ENCODE results near the gene ARHGAP23. TPM values are rescaled to one million over a fixed set of nuclear protein-coding genes. Genes with fewer than 3 reads are reported as not detected.

The ARHGAP23 gene
- total RNA-seq, 2 donors from 2014 or later = 5.2 to 10.9 TPM

DNA sequence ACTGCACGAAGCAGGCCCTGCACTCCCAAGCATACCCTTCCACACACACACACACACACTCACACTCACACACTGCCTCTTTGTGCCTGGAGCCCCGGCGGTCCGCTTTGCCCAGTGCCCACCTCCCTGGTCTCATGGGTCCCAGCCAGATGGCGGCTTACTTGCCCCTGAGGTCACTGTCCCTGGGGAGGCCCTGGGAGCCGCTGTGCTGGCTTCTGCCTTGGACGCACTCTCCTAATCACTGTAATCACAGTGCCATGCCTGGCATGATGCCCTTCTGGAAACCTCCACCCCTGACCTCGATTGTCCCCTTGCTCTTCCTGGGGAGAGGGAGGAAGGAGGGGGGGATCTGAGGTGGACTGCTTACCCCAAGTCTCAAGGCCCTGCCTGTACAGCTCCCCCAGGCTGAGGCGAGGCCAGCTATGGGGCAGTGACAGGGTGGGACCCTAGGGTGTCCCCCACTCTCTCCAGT lies 36.0 kb downstream of the ARHGAP23 start:
- Histone ChIP-seq H3K36me3 (replicated peaks in 1 of 2; ENCODE audit: insufficient read depth in 1 of 2, low read depth in 2 of 2) (no peaks in the 10 kb centered on the region), H3K4me1 (peaks cover 4% of the 10 kb centered on the region), H3K9me3 (no peaks in the 10 kb centered on the region), H3K4me3 (no peak overlapping the region), H3K27ac (peak overlapping the region in 3 of 4 donors; percentile 7 to 66 (median 61)), H3K27me3 (no peaks in the 10 kb centered on the region)
- intact Hi-C loops (cut with DNase I) = no loop called here
- DNase-seq = no peak
- TF ChIP-seq POLR2A (IDR thresholded peaks at IDR 0.05) = no peak
- TF ChIP-seq, protein P1, sequence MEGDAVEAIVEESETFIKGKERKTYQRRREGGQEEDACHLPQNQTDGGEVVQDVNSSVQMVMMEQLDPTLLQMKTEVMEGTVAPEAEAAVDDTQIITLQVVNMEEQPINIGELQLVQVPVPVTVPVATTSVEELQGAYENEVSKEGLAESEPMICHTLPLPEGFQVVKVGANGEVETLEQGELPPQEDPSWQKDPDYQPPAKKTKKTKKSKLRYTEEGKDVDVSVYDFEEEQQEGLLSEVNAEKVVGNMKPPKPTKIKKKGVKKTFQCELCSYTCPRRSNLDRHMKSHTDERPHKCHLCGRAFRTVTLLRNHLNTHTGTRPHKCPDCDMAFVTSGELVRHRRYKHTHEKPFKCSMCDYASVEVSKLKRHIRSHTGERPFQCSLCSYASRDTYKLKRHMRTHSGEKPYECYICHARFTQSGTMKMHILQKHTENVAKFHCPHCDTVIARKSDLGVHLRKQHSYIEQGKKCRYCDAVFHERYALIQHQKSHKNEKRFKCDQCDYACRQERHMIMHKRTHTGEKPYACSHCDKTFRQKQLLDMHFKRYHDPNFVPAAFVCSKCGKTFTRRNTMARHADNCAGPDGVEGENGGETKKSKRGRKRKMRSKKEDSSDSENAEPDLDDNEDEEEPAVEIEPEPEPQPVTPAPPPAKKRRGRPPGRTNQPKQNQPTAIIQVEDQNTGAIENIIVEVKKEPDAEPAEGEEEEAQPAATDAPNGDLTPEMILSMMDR (IDR thresholded peaks at IDR 0.05) = no peak
- WGBS, 2 donors = 47 to 51% methylated on average over 6 to 8 of the region's 9 CpGs
- peak; percentile 22 for ATAC-seq

DNA sequence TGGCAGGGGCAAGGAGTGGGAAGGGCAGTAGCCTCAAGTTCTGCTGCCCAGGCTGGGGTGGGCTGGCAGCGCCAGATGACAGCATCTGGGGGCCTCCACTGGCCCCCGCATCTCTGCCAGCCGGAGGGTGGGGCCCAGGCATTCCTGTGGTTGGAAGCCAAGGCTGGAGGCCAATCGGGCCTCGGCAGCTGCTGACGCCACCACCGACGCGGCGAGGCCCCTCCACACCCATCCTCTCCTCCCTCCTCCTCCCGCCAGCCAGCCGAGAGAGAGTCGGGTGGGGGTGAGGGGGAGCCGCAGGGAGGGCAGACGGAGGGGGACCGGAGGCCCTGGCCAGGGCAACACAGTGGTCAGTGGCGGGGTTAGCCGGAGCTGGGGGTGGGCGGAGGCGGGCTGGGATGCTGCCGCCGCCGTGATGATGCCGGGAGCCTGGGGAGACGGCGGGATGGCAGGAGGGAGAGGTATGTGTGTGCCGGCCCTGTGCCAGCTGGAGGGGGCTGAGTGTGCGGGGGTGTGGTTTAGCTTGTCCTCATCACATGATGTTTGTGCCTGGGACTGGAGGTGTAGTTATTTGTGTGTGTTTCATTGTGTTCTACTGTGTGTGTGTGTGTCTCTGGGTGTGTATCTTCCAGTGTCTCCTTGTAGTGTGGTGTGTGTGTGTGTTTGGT lies 36.6 kb downstream of the ARHGAP23 start:
- TF ChIP-seq, protein P1 (IDR thresholded peaks at IDR 0.05) = no peak
- TF ChIP-seq POLR2A (IDR thresholded peaks at IDR 0.05) = no peak

DNA sequence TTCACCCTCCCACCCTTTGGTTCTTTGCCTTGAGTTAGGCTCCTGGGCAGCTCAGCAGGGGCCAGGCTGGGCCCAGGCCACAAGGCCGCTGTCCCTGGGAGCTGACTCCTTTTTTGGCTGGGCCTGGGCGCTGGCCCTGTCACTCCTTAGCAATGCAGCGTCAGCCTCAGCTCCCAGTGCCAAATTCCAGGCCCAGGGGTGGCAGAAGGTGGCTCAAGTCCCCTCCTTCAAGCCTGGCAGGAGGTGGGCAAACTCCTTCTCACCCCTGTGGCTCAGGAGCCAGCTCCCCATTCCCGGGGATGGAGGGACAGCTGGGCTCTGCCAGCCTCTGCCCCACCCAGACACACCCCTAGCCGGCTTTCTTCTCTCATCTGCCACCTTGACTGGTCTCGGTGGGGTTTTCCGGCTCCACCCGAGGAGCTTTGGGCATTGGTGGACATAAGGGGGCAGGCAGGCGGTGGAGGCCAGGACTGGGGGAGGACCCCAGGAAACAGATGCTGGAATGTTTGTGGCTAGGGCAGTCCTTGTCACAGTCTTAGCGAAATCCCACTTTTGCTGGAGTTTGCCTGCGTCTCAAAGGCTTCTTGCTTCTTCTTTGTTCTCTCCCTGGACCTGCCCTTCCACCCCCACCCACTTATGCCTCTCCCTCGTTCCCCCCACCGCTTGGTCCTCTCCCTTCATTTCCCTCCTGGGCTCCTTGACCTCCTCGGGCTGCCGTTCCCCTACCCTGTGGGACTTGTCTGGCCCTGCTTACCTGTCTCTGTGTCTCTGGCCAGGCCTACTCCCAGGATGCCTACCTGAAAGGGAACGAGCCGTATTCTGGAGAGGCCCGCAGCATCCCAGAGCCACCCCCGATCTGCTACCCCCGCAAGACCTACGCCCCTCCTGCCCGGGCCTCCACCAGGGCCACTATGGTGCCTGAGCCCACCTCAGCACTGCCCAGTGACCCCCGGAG lies 37.4 kb downstream of the ARHGAP23 start:
- Histone ChIP-seq H3K4me1 (peaks cover 4% of the 10 kb centered on the region), H3K27me3 (no peaks in the 10 kb centered on the region), H3K27ac (peak overlapping the region in 3 of 4 donors; percentile 41 to 66 (median 61)), H3K4me3 (no peak overlapping the region), H3K9me3 (no peaks in the 10 kb centered on the region), H3K36me3 (replicated peaks in 1 of 2; ENCODE audit: insufficient read depth in 1 of 2, low read depth in 2 of 2) (no peaks in the 10 kb centered on the region)
- TF ChIP-seq, protein P1 (IDR thresholded peaks at IDR 0.05) = no peak
- TF ChIP-seq POLR2A (IDR thresholded peaks at IDR 0.05) = no peak
- ATAC-seq (peak; percentile 64), DNase-seq (peak in 2 of 4 donors; percentile 40 to 55)
- intact Hi-C loops (cut with DNase I) = no loop called here
- 82 to 85% methylated on average over 12 to 23 of the region's 23 CpGs for WGBS, 2 donors

More for the DNA sequence above, 36.6 kb downstream of the ARHGAP23 start:
- ATAC-seq = peak; percentile 76
- peak overlapping the region; percentile 7 to 66 (median 51) for H3K27ac ChIP-seq
- no peaks in the 10 kb centered on the region for H3K36me3 ChIP-seq (replicated peaks in 1 of 2; ENCODE audit: insufficient read depth in 1 of 2, low read depth in 2 of 2)
- no peaks in the 10 kb centered on the region for H3K9me3 ChIP-seq
- intact Hi-C loops (cut with DNase I) = no loop called here
- H3K4me3 ChIP-seq = no peak overlapping the region
- peaks cover 4% of the 10 kb centered on the region for H3K4me1 ChIP-seq
- peak; percentile 36 to 64 (median 47) for DNase-seq
- H3K27me3 ChIP-seq = no peaks in the 10 kb centered on the region
- WGBS, 2 donors = 33 to 61% methylated on average over 6 to 22 of the region's 28 CpGs

DNA sequence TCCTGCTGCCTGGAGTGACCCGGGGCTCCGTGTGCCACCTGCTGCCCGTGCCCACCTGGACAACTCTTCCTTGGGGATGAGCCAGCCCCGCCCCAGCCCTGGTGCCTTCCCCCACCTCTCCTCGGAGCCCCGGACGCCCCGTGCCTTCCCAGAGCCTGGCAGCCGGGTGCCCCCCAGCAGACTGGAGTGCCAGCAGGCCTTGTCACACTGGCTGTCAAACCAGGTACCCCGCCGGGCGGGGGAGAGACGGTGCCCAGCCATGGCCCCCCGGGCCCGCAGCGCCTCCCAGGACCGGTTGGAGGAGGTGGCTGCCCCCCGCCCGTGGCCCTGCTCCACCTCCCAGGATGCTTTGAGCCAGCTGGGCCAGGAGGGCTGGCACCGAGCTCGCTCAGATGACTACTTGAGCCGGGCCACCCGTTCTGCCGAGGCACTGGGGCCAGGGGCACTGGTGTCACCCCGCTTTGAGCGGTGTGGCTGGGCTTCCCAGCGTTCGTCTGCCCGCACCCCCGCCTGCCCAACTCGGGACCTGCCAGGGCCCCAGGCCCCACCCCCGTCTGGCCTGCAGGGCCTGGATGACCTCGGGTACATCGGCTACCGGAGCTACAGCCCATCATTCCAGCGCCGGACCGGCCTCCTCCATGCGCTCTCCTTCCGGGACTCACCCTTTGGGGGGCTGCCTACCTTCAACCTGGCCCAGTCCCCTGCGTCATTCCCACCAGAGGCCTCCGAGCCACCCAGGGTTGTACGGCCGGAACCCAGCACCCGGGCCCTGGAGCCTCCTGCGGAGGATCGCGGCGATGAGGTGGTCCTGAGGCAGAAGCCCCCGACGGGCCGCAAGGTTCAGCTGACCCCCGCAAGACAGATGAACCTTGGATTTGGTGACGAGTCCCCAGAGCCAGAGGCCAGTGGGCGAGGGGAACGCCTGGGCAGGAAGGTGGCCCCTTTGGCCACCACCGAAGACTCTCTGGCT lies 38.4 kb downstream of the ARHGAP23 start:
- Histone ChIP-seq H3K4me1 (peaks cover 8% of the 10 kb centered on the region), H3K4me3 (no peak overlapping the region), H3K27me3 (no peaks in the 10 kb centered on the region), H3K9me3 (no peaks in the 10 kb centered on the region), H3K27ac (no peak overlapping the region), H3K36me3 (replicated peaks in 1 of 2; ENCODE audit: insufficient read depth in 1 of 2, low read depth in 2 of 2) (no peaks in the 10 kb centered on the region)
- ATAC-seq = no peak
- WGBS, 2 donors = 88 to 90% methylated on average over 2 to 50 of the region's 57 CpGs
- DNase-seq = no peak
- intact Hi-C loops (cut with DNase I) = no loop called here
- no peak for TF ChIP-seq POLR2A (IDR thresholded peaks at IDR 0.05)
- TF ChIP-seq, protein P1 (IDR thresholded peaks at IDR 0.05) = no peak
